ENCODE measurements around the gene HOXB1. TPM values are rescaled to one million over a fixed set of nuclear protein-coding genes. Genes with fewer than 3 reads are reported as not detected.
"Not testable (repeated sequence)": the region's sequence is repeated elsewhere in the genome, so short reads cannot be mapped to it uniquely, and the experiment has no call there.

The HOXB1 gene
- total RNA-seq, 1 donor from 2014 or later: not detected

DNA sequence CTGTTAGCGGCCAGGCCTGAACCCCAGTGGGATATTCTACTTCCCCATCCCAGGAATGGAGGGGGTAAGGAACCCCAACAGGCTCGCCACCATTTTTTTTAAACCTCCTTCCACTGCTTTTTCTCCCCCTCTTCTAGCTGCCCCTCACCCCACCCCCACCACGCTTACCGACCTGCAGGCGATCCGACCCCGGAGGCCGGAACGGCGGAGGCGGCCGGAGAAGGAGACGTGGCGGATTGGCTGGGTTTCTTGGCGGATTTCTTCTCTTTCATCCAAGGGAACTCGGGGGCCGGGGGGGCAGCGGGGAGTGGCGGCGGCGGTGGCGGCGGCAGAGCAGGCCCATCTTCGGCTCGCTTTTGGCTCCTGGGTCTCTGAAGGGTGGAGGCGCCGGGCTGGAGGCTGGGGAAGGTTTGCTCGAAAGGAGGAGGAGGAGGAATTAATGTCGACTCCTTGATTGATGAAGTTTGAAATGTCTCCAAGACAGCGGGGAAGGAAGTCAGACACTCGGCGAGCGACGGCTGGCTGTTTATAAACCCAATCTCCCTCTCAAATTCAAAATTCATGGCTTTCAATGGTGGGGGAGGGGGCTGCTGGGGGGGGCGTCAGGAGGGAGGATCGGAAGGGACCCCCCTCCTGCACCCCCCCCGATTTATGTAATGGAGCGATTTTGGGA, 13.7 kb upstream of the HOXB1 start:
- peak; percentile 94 for DNase-seq (ENCODE audit: low spot score)

DNA sequence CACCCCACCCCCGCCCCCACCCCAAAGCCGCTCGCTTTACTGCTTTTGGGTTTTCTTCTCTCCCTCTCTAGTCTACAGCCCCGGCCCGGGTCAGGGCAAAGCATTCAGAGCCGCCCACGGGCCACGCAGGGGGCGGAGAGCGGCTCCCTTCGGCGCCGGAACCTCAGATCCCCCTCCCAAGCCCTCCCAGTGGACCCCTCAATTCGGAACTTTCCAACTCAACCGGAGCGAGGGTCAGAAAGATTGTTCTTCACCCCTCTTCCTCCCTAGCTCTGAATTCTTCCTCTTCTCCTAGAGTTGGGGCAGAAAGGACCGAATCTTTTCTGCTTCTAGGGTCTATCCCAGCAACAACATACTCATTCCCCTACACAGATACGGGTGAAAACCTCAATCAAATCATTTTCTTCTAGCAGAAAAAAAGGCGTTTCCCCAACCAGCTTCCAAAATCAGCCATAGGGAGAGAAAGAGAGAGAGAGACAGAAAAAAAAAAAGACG, 13.1 kb upstream of the HOXB1 start:
- DNase-seq (ENCODE audit: low spot score): no peak

DNA sequence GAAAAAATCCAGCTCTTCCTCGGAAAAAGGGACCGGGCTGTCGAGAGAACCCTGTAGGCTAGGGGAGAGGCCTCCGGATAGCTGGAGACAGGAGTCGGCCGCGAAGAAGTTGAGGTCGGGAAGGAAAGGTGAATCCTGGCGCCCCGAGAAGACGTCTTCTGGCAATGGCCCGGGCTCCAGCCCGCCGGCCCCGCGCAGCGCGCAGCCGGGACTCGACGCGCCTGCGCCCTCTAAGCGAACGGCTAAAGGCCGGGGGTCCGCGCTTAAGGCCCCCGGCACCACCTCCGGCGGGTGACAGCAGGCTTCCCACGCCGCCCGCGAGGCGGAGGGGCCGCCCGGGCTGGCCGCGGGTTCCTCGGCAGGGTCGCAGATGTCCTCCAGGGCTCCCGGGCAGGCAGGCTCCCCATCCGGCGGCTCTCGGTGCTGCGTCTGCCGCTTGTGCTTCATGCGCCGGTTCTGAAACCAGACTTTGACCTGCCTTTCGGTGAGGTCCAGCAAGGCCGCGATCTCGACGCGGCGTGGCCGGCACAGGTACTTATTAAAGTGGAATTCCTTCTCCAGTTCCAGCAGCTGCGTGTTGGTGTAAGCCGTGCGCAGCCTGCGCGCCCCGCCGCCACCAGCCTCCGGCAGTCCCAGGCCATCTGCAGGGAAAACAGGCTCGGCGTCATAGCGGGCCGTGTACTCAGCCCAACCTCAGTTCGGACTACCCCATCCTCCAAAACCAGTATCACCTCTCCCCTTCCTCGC, 12.5 kb upstream of the HOXB1 start:
- no peak for DNase-seq (ENCODE audit: low spot score)

GRCh38 chr17:48542698-48543106, 11.9 kb upstream of the HOXB1 start:
- no peak for DNase-seq (ENCODE audit: low spot score)

GRCh38 chr17:48542114-48542656, 11.4 kb upstream of the HOXB1 start:
- DNase-seq (ENCODE audit: low spot score): no peak

DNA sequence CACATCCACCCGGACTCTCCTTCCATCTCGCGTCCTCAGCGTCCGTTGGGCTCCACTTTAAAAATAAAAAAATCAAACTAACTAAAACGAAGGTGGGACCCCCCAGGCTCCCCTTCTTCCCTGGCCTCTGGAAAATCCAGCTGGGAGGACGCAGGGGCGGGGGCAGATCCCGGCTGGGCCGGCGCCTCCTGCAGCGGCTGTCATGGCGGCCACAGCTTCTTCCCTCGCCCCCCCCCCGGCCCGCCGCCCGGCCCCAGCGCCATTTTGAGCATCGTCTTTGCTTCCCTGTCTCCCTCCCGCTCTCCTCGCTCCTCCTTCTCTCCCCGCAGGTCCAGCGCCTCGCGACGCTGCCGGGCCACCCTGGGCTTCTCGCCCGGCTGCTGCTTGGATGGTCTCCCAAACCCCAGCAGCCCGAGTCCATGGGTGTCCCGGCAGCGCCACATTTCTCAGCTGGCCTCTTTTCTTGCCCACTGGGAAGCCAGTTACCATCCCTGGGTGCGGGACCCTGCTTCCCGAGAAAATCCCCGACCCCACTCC, 10.8 kb upstream of the HOXB1 start:
- DNase-seq (ENCODE audit: low spot score): no peak

DNA sequence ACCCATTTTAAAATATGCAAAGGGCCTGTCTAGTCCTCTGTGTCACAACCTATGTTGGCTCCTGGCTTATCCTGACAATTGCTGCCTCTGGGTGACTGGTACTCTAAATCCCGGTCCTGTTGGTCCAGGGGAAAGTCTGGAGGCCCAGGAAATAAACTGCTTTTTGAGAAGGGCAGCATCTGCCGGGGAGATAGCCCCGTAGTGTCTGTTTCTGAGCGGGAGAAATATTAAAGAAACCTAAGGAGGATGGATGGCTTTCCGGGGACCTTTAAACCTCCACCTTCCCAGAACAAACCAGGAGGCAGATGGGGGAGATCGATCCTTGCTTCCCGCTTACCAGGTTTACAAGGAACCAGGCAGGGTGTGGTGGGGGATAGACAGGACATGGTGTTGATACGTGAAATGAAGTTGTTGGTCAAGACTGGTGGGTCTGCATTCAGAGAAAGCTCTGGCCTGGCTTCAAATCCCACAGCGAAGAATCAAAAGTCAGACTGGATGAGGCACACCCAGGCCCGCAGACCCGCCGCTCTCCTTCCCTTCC, 10.3 kb upstream of the HOXB1 start:
- no peak for DNase-seq (ENCODE audit: low spot score)

- no peak for DNase-seq (ENCODE audit: low spot score)
These were observed 9.4 kb upstream of the HOXB1 start for GRCh38 chr17:48540213-48540612.

- no peak for DNase-seq (ENCODE audit: low spot score)
These were observed 8.4 kb upstream of the HOXB1 start for GRCh38 chr17:48539177-48539576.

GRCh38 chr17:48537316-48537715, 6.5 kb upstream of the HOXB1 start:
- no peak for DNase-seq (ENCODE audit: low spot score)

DNA sequence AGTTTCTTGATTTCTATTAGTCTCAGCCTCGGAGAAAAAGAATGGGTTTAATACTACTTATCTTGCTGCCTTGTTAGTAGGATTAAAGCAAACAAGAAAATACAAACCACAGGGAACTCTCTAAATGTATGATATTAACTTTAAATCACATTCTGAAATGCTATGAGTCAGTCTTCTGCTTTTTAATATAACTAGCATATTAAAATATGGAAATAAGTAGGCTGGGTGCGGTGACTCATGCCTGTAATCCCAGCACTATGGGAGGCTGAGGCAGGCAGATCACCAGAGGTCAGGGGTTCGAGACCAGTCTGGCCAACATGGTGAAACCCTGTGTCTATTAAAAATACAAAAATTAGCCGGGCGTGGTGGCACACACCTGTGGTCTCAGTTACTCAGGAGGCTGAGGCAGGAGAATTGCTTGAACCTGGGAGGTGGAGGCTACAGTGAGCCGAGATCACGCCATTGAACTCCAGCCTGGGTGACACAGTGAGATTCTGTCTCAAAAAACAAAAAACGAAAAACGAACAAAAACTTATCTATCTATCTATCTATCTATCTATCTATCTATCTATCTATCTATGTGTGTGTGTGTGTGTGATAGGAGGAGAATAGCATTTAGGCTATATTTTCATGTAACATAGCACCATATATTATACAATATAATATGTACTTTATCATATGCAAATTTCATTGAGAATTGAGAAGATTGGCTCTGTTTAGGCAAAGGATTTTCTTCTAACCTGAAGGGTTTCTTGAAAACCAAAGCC, 5.2 kb upstream of the HOXB1 start:
- not testable (repeated sequence) for DNase-seq (ENCODE audit: low spot score)

GRCh38 chr17:48532261-48532660, 1.4 kb upstream of the HOXB1 start:
- DNase-seq (ENCODE audit: low spot score): no peak

- DNase-seq (ENCODE audit: low spot score): no peak
These were observed 464 bp downstream of the HOXB1 start for GRCh38 chr17:48530208-48530886.

- no peak for DNase-seq (ENCODE audit: low spot score)
These were observed 1.2 kb downstream of the HOXB1 start for GRCh38 chr17:48529683-48530009.

DNA sequence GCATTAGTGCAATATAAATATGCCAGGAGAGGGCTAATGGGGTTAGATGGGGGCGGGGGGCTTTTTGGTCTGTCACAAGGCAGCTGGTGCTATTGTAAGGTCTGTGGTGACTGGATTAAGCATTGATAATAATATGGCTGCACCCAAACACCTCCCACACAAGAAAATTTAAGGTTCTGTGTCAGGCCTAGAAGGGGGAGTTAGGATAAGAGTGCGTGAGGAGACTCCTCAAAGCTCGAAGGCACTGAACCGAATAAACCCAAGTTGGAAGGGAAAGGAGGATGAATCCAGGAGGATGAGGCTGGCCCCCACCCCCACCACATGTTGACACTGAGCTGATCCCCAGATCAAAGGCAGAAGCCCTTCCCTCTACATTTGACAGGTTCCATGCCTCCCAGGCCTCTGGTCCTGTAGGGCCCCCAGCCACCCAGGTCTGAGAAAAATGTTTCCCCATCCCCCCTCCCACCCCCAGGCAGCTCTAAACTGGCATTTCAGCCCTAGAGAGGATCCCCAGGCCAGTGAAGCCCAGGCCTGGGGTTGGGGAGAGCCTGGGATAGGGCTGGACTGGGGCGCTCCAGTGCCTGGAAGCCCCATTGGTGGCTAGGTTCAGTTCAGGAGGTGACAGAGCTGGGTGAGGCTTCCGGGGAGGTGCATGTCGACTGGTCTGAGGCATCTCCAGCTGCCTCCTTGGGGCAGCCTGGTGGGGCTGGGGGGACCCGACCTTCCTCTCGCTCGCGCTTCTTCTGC, 1.7 kb downstream of the HOXB1 start:
- no peak for DNase-seq (ENCODE audit: low spot score)

DNA sequence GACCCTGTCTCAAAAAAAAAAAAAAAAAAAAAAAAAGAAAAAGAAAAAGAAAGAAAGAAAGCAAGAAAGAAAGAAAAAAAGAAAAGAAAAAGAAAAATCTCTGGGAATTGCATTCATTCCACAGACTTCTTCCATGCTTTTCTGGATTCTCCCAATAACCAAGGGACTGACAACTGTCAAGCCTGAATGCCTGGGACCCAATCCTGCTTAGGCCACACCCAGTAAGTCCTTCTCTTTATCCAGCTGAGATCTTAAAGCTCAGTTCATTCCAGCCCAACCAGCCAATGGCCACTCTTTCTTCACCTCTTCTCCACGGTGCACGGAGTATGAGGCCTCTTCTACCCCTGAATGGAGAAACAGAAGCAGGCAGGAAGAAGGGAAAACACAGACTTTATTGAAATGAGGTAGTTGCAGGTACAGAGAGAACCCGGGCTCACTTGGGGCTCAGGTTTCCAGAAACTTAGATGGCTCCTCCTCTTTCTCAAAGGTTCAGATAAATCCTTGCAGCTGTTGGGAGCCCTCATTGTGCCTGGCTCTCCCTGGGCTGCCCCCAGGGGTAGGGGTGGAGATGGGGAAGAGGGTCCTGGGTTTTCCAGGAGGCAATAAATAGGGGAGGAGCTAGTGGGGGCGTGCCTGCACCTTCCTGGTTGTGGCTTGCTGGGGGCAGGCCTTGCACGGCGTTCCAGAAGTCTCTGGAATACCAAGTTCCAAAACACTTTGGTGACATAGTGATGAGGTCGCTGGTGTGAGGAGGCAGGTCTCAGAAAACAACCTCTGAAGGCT, 2.5 kb downstream of the HOXB1 start:
- no peak for DNase-seq (ENCODE audit: low spot score)

DNA sequence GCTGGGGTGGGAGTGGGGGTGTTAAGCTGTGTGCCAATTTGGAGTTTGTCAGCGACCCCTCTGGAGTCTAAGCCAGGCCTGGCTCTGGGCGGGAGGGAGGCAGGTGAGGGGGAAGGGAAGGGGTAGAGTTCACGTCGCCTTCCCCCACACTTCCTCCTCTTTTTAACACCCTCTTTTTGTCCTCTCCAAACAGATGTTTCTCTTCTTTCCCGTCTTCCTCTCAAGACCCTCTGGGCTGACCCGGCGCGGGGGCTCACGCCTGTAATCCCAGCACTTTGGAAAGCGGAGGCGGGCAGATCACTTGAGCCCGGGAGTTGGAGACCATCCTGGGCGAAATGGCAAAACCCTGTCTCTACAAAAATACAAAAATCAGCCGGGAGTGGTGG, 3.3 kb downstream of the HOXB1 start:
- DNase-seq (ENCODE audit: low spot score): no peak

GRCh38 chr17:48526608-48527546, 3.9 kb downstream of the HOXB1 start:
- no peak for DNase-seq (ENCODE audit: low spot score)

Measured in mesenteric fat pad (tissue), 1 donor.